Activated CD4-positive, alpha-beta T cell treated with anti-CD3 and anti-CD28 coated beads, Interleukin-2, amount 50 U/mL, for 16 hours (primary cell): ENCODE results near the gene MOGAT3.
A peak's percentile ranks its signal among the peaks of the same experiment; 100 is the strongest.

Experiments
- DNase-seq: peaks from one replicate; pipeline ENCODE4 v3.0.0-alpha.2; 2020

Gene MOGAT3

DNA sequence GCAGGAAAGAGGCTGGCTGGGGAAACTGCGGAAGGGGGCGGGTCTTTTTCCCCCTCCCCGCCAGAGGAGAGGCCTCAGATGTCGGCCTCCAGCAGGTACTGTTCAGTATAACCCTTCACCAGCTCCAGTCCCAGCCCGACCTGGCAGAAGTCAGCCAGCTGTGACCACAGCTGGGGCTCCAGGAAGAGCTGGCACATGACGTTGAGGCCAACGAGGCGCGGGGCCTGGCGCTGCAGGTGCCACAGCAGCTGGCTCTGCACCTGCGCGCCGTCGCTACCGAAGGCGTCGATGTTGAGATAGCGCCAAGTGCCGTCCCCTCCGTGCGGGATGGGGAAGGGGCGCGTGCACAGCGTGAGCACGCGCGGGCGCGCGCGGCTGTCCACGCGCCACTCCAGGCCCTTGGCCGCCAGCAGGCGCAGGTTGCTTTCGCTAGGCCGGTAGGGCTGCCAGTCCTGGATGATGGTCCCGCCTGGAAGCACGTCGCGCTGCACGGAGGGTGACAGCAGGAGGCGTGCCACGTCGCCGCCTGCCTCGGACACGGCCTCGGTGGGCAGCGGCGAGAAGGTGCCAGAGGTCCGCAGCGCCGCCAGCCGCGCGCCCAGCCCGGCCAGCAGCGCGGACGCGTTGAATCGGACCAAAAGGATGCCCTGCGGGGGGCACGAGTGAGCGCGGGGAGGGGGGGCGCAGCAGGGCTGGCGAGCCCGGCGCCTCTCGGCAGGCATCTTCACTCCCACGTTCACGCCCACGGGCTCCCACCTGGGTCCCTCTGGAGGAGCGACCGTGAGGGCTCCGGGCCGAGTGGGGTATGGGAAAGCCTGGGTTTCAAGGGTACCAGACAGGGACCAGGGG is 28.6 kb downstream of the MOGAT3 start:
- DNase-seq: no peak

DNA sequence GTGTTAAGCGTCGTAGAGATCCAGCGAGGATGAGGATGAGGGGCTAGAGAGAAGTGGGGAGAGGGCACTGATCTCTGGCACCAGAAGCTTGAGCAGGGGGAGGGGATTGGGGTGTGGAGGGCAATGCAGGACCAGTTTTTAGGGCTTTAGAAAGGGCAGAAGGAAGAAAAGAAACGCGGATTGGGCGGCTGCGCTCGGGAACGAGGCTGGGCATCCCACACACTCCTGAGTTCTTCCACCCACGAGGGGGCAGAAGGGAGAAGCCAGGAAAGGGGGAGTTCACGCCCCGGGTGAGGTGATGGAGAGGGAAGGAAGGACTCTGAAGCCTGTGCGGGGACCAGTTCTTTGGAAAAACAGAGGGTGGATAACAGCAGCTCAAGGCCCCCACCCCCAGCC is 29.4 kb downstream of the MOGAT3 start:
- no peak for DNase-seq

DNA sequence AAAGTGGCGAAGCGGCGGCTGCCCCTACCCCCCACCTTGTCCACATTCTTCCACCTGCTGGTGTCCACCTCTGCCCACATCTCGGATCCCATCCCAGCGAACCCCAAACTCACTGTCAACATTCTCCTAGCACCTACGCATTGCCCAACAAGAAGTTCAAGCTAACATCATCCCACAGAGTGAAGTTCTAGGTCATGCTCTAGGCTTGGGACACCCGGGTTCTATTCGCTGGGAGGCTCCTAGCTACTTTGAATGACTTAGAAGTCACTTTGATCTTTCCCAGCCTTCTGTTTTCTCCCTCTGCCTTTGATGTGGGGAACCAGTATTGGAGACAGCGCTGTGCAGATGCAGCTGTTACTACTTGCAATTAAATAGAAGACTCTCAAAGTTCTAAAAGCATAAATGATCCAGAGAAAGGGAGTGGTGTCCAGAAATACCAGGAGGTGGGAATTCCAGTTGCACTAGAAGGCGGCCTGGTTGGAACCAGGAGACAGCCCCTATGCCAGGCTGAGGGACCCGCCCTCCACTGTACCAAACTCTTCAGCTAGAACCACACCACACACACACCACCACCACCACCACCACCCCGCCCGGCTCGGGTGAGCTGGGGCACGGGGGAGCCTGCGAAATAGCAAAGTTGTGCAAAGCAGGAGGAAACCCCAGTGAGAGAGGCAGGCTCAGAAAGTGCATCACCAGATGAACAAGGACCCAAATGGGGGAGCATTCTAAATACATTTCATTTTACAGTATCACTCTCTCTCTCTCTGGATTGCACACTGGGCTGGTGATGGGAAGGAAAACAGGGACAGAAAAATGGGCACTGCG is 30.0 kb downstream of the MOGAT3 start:
- no peak for DNase-seq

DNA sequence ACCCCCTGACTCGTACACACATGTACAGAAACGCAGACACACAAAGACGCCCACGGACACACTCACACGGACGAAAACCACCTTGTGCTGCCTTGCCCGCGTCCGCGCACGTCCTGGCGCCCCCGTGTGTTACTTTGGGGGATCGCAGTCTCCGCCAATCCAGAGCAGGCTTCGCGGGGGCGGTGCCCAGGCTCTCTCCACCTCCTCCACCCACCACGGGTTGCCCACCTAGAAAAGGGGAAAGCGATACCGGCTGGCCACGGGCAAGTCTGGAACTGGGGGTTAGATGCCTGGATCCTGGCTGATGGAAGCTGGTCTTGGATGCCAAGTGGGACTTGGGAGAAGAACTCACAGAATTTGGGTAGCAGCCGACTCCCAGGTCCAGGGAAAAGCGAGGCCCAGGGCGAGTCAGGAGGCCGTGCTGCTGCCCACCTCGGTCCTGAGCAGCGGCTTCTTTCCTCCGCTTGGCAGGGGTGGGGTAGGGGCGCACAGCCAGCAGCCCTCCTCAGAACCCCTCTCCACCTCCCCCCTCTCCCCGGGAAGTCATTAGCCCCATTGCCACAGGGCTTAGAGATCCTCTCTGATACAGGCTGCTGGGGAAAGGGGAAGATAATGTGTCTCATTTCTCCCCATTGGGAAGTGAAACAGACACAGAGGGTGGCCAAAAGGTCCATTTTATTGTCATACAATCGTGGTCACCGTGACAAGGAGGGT is 30.8 kb downstream of the MOGAT3 start:
- peak; percentile 80 for DNase-seq

DNA sequence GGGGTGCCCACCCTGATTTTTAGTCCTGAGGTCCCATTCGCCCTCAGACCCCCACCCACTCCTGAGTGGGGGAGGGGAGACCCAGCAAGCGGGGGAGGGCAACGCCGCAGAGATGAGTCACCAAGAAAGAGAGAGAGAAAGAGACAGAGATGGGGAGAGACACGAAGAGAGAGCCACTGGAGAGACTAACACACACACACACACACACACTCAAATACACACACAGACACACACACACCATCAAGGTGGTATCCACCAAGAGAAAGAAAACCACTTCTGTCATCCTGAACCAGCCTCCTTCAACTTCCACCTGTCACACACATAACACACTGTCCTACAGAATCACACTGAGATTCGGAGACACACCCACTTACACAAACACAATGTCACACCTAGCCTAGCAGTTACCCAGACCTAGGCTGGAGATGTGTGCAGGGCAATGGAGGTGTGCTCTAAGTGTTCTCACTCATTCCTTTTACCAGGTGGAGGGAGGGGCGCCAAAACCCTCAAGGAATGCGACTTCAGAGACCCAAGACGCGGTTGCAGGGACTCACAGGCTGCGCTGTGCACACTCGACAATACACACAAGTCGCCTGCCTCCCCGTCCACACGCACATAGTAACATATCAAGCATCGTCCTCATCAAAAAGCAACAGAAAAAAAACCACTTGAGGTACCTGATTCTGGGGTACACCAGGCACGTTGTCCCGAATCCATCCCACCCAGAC is 31.6 kb downstream of the MOGAT3 start:
- DNase-seq: no peak

DNA sequence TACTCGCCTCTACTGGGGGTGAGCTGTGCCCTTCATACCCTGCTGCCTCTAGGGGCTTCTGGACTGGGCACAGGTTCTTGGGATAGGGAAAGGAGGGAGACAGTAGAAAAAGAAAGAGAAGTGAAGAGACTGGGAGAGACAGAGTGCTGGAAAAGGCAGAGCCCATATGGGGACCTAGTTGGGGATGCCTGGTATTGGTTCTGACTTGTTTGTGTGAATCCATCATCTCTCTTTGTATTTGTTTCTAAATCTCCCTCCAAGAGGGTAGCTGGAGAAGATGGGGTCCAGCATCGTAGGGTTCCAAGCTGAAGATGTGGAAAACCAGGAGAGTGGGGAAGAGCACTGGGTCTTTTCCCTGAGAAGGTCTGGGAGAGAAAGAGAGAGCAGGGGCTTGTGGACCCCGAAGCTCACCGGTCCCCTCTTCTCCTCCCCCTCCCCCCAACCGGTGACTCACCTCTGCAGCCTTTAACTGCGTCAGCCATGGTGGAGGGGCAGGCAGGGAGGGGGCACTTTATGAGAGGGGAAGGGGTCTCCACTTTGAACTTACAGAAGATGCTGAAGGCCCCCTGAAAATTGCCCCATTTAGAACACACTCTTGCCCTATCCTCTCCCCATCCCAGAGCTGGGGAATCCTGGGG is 32.3 kb downstream of the MOGAT3 start:
- no peak for DNase-seq

DNA sequence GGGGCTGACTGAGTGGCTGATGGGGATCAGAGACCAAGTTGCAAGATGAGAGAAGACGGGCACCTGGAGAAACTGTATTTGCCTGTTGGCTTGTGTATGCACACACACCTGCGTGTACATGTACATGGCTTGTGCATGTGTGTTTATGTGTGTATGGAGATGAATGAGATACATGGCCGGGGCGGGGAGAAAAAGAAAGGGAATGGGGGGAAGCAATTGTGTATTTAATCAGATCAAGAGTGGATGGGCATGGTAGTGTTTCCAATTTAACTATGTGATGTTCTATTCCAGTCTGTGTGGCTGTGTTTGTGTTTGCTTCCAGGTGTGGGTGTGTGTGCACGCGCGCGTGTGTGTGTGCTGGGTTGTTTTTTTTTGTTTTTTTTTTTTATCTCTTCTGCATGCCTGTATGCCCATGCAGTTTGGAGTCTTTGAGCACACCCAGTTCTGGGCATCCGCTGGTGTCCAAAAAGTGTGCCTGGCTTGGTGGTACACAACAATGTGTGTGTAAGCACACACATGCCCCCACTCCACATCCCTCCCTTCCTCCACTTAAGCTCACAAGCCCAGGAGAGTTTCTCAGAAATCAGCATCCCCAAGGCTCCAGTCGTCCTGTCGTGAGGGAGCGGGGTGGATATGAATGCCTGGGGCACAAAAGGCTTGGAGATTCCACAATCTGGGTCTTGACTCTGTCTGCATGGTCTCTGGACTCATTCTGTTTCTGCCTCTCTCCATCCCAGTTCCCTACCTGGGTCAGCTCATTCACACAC is 33.0 kb downstream of the MOGAT3 start:
- DNase-seq: no peak

DNA sequence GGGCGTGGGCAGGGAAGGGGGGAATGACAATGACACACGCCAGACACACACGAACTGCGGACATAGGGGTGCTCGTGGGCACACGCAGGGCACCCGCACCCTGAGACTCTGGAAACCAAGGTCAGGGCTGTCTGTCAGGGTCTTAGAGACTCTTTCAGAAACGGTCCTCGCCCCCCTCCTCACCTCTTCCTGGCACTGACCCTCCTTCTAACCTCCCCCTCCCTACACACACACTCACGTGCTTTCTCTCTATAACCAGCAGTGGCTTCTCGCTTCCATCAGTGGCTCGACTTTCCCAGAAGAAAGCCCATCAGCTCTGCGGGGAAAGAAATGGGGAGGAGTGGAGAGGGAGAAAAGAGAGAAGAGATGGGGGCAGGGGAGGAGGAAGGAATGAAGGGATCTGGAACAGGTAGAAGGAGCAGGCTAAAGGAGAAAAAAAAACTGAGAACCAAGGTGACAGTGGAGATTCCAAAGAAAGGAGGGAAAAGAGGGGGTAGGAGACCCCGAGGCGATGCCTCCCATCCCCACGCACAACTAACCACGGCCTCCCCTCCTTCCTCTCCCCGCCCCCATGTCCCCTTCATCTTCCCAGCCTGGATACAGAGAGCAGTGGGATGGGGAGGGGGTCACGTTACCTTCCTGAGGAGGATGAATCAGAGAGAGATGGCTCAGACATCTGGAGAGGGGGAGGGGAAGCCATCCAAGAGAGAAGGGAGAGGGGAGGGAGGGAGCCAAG is 33.8 kb downstream of the MOGAT3 start:
- DNase-seq: no peak

DNA sequence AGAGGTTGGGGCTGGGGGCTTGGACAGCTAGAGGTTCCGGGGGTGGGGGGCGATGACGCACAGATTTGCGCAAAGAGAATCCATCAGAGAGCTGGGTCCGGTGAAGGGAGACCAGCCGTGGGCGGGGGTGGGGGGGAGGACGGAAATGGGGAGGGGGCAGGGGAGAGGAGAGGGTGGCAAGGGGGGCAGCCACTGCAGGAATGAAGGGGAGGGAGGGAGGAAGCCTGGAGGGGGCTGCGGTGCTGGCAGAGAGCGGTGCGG is 34.3 kb downstream of the MOGAT3 start:
- DNase-seq: no peak

DNA sequence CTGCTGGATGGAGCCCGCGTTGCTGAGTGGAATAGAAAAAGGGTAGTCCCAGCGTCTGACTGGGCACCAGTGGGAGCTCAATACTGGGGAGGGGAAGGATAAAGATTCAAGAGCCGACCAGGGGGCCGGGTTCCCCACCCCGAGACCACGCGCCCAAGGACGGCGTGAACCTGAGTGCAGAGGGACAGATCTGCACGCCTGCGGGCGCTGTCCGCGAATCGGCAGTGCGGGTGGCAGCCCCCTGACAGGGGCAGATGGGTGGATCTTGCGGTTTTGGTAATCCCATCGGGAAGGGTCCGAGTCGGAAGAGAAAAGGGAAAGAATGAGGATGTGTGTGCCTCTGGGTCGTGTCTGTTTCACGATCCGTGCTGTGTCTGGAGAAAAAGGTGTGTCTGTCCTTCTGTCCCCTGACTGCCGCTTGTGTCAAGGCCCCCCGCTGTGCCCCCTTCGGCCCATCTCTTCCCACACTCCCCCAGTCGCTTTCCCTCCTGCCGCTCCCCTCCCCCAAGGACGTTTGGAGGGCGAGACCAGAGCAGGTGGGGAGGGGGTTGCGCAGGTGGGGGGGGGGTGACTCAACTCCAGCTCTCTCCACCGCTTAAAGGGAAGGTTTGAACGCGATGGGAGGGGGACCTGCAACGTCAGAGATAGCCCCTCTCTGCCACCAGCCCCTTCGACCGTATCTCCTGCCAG is 34.7 kb downstream of the MOGAT3 start:
- DNase-seq: no peak

DNA sequence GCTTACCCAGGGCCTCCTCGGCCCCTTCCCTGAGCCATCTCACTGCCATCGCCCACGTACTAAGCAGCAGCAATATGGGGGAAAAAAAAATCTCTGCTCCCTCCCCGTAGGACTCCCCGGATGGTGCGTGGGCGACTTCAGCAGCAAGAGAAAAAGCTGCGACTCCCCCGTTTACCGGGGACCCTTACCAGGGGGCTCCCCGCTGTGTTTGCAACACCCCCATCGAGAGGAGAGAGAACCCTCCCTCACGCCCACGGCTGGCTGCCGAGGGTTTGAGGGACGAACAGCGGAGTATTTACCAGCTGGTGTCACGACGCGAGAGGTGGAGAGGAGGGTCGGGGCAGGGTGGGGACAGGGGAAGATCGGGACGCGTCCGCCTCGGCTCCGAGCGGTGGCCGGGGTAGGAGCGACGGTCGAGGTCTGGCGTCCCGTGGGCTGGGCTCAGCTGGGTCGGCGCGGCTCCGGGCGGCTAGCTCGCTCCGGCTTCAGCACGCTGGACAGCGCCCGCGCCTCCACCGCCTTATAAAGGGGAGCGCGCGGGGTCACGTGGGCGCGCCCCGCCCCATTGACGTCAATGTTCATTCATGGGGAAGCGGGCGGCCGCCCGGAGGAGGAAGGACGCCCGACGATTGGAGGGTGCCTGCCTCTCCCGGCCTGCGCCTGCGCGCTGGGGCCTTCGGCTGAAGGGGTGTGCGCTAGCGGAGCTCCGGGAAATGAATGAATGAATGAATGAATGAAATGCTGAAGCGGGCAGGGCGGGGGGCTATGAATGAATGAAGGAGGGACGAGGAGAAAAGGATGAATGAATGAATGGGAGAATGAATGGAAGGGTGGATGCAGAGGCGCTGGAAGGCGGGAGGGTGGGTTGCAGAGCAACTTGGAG is 35.5 kb downstream of the MOGAT3 start, which contains the start of gene VGF:
VGF (minus strand) TSS at position 495 of the 883 bp plus-strand sequence. CDS start 726 bp downstream, outside the sequence.
- DNase-seq: peak; percentile 95

DNA sequence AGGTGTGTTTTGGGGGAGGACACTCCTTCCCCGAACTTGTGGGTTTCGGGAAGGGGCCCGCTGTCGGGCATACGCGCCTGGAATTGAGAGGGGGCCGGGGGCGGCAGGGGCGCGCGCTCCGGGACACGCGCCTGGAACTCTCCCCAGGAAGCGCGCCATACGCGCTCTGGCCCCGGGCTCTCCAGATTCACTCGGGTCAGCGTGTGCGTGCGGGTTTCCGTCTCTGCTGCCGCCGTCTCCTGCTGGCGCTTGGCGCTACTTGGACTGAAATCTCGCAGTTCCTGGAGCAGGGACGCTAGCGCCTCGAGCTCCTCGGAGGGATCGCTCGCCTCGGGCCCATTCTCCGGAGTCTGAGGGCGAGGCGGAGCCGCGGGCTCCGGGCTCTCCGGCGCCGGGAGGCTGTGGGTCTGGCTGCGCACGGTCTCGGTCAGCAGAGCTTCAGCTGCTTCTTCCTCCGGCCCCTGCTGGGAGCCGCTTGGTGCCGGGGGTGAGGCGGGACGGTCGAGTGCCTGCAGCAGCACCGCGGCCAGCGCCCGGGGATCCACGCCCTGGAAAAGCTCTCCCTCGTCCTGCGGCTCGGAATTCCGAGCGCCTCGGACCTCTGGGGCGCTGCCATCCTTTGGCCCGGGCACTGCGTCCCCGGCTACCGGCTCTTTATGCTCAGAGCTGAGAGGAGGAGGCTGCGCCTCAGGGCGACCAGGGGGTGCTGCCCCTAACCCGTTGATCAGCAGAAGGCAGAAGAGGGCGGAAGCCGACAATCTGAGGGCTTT is 36.6 kb downstream of the MOGAT3 start:
- no peak for DNase-seq

DNA sequence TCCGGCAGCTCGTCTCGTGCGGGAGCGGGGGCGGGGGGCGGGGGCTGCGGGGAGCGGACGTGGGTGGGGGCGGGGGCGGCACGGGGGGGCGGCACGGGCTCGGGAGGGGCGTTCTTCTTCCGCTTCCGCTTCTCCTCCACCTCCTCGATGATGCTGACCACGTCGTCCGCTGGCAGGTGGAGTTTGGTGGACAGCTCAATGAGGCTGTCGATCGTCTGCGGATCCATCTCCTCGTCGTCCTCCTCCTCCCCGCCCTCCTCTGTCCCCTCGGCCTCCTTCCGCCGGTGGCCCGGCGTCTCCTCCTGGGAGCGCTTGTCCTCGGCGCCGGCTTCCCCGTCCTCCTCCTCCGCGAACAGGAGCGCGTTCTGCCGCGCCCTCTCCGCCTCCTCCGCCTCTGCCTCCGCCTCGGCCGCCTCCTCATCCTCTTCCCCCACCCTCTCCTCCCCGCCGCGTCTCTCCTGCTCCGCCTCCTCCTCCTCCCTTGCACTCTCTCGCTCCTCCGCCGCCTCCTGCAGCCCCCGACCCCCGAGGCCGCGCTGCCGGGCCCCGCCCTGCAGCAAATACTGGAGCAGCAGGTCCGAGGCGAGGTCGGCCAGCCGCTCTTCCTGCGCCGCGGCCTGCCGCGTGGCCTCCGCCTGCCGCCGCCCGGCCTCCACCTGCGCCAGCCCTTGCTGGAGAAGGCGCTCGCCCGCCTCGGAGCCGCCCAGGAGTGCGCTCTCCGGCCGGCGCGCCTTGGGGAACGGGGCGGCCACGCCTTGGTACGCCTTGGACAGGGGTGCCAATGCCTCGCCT is 37.4 kb downstream of the MOGAT3 start:
- DNase-seq: peak; percentile 47

DNA sequence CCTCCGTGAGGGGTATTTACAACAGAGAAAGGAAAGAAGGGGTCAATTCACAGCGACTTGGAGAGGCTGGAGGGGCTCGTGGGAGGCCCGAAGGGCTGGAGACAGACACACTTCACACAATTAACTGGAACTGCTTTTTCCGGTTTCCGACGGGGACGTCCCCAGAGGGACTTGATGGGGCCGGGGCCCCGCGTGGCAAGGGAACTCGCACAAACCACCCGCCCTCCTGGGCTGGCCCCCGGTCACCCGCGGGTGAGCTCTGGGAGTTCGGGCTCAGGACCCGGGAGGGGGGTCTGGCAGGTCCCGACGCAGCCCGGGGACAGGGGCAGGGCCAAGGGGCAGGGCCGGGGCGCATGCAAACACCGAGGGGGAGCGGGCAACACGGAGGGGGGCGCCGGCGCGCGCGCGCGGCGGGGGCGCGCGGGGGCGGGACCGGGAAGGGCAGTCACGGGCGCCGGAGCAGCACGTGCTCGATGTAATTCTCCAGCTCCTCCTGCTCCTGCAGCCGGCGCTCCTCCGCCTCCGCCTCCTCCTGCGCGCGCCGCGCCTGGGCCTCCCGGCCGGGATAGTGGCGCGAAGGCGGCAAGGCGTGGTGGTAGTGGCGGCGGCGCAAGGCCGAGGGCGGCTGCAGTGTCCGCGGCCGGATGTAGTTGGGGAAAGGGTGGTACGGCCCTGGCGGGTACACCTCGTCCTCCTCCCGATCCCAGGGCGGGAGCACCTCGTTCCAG is 38.1 kb downstream of the MOGAT3 start:
- no peak for DNase-seq

DNA sequence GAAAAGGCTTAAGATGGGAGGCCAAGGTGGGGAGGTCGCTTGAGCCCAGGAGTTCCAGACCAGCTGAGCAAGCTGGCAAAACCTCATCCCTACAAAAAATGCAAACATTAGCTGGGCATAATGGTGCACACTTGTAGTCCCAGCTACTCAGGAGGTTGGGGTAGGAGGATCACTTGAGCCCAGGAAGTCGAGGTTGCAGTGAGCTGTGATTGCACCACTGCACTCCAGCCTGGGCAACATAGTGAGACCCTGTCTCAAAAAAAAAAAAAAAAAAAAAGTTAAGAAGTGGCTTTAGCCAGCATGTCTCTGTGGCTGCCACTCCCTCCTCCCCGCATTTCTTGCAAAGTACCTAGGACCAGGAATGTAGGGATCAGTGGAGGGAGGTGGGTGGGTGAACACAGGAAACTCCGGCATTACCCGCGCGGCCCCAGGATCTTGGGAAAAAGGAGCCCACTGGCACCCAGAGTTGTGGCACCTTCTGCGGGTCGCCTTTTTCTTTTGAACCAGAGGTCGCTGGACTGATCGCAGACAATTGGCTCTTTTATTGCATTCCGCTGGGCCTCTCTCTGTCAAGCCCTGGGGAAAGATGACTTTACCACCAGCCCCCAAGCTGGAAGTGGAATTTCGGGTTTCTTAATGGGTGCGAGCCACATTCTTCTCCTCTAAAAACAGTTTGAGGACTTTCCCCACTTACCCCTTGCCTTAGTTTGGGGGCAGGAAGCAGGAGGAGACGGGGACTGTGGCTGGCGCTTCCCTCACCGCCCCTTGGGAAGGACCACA is 39.0 kb downstream of the MOGAT3 start:
- no peak for DNase-seq

DNA sequence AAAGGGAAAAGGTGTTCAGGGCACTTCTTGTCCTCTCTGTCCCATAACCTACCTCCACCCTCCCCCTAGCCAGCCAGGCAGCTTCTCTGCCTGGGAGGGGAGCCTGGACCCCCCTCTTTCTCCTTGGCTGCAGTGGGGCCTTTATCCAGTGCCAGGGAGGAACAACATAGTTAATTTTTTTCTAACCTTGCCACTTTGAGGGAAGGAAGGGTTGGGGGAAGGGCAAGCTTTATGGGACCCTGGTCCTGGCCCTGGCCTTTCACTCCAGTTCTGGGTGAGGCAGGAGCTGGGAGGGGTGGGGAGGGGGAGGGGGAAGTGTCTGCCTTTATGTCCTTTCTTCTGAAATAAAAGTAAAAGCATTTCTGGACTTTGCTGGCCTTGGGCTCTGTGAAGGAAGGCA is 39.9 kb downstream of the MOGAT3 start:
- no peak for DNase-seq
